Ammon's horn (tissue), 1 donor: Measurements from ENCODE around the gene APC.

Source experiments
- DNase-seq: peaks from one replicate; pipeline ENCODE4 v3.0.0-alpha.2; 2016; ENCODE audit warnings: low spot score

APC gene

DNA sequence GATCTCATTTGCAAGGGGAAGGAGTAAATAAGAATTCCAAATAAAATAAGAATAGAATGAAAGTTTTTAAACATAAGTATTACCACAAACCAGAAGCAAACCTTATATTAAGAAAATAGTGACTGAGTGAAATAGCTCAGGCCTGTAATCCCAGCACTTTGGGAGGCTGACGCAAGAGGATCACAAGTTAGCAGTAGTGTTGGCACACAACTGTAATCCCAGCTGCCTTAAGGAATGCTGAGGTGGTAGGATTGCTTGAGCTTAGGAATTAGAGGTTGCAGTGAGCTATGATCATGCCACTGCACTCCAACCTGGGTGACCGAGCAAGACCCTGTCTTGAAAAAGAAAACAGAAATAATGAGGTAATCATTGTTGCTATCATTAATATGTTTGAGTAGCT lies 47.0 kb downstream of the APC start:
- DNase-seq, result no peak

DNA sequence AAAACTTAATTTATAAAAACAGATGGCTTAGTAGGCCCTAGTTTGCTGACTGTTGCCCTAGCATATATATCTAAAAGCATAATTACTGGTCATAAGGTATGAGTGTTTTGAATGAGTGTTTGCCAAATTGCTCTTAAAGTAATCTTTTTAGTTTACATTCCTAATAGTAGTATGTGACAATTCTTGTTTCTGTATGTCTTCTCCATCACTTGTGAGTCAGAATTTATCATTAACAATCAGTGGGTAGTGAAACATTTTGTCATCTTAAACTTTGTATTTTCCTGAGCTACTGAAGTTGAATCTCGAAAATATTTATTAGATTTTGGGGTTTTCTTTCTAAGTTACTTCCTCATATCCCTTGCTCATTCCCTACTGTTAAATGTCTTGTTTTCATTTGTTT lies 49.6 kb downstream of the APC start:
- no peak for DNase-seq

DNA sequence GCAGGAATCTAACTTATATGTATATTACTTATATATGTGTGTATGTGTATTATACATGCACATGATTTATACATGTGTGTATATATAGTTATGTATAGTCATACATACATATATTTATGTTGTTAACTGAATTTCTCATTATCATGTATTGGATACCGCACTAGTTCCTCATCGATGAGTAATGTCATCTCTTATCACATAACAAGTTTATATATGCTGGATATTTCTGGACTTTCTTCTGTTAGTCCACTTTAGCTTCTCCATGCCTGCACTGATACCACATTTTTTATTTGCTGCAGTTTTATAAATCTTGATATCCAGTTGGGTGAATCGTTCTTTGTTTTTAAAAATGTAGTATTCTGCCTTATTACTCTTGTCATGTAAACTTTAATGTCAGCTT lies 50.2 kb downstream of the APC start:
- DNase-seq, result no peak

DNA sequence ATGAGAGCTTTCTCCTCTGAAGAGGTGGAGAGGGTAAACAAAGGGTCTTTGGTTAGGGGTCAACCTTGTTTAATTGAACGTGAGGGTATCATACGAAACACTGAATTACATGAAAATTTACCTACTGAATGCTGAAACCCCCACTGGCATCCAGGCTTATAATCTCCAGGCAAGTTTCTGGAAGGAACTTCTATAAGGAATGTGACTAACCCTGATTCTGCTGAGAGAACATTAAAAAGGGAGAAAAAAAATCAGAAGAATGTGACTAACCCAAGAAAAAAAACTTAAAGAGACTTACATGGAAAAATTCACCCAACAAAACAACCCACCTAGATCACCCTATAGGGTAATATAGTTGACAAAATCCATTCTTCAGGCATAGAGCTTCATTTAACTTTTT lies 55.5 kb downstream of the APC start:
- no peak for DNase-seq

DNA sequence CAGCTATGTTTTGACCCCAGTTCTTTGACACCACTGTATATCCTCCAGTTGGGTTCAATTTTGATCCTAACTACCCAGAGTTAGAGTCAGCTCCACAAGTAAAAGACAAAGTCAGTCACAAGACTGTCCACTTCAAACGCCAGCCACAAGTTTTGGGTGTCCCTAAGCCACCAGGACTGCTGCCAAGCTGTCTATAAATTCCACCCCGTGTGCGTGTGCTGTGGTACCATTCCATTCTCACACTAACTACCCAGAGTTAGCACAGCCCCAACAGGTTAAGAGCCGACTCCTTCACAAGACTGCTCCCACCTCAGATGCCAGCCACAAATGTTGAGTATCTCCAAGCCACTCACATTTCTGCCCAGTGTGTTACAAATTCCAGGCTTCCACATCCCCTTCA lies 56.7 kb downstream of the APC start:
- DNase-seq, result no peak

DNA sequence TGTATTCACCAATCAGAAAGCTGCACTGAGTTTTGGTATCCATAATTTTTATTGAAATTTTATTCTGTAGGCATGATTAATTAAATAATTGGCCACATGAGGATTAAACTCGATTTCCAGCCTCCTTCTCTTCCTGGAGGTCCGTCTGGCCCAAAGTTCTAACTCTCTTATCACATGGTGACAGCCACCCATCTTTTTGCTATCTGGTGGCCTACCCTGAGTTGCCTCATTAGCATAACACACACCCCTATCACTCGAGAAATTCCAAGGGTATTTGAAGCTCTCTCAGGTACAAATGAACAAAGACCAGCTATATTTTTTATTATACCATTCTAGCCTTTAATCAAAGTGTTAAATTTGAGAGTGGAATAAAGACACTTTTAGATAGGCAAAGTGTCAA lies 57.7 kb downstream of the APC start:
- DNase-seq, result no peak

DNA sequence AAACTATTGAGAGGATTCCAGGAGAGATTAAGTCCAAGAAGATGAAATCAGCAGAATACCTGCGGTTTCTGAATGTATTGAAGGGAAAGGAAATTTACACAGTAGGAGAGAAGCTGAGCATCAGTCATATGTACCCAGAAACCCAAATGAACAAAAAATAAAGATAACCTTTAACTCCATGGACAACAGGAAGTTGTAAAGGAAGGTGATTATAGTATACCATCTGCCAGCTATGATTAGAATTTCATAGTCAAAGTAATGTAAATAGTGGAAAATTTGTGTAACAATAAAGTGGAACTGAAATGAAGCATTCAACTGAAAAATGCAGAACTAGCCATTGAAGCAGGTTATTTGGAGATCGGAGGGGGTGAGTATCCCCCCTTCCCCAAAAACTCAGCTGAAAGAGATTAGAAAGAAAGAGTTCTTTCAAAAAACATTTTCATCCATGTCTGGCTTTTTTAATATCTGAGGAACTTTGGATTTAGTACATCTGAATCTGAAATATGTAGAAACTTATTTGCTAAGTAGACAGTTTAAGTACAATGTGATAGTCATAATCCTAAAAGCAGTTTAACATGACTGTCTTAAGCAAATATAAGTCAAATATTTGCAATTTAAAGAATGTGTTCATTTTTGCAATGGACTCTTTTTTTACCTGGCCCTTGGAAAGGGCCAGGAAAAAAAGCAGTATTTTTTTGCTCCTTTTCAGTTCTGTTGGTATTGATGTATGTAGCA lies 58.4 kb downstream of the APC start:
- DNase-seq, result no peak

DNA sequence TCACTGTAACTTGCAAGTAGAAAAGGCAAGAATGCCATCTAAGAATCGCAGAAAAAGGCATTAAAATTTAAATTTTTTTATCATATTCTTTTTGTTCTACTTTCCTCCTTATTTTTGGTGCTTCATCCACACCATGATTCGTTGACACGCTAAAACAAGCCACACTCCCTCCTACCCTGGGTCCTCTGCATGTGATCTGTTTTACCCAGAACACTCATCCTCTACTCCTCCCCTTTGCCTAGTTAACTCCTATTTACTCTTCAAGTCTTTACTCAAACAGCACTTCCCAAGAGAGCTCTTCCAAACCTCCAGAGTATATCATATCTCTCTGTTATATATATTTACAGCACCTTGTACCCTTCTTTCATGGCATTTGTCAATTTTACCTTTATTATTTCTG lies 62.0 kb downstream of the APC start:
- no peak for DNase-seq

DNA sequence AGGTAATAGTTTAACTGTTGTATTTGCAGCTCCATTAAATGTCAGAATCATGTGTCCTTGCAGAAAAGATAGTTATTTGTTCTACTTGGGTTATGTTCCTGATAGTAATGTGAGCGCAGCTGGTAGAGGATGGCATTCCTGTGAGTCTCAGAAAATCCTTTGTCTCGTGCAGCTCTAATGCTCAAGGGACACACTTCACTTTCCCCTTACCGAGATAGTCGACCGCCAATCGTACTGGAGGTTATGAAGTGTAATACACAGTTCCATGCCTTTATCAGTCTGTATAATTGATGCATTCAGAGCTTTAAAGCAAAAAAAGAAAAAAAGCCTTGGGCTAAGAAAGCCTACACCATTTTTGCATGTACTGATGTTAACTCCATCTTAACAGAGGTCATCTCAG lies 63.2 kb downstream of the APC start:
- DNase-seq, result no peak

DNA sequence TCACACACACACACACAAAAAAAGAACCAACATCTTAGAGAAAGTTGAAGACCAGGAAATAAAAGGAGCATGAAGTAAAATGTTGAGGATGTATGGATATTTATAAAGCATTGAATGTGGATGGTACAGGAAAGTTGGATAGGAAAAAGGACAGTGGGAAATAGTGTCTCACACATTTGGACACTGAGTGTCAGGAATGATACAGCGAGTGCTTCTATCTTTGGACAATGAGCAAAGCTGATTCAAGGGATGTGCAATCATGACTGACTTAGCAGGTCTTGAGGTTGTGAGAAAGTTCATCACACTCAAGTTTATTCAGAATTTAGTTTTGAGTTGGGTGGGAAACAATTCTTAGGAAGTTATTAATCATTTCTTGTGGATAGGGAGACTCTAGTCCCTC lies 73.3 kb downstream of the APC start:
- DNase-seq, result no peak

DNA sequence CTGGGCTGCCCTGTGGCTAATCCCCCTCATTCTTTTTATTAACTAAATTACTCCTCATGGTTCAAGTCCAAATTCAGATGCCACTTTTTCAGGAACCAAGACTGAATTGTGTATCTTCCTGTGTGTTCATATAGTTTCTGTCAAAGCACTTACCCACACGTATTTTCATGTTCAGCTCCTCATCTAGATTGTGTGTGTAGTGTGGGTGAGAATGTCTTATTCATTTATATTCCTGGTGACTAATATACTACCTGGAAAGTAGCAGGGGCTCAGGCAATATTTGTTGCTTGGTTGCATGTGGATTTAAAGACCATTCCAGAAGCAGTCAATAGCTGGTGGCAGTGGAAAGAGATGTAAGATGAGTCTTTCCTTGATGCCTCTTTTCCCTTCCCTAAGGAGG lies 74.9 kb downstream of the APC start:
- DNase-seq, result no peak

DNA sequence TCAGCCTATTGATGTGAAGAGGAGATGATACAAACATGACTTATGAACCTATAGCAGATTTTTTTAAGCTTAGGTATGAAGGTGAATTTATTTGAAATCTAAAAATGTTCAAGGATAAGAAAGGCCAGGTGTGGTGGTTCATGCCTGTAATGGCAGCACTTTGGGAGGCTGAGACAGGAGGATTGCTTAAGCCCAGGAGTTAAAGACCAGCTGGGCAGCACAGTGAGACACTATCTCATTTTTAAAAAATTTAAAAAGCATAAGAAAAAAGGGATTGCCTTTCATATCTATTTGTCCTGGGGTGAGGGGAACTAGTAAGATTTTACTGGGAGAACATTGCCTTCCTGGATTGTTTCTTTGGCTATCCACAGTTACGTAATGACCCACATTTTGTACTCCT lies 82.6 kb downstream of the APC start:
- no peak for DNase-seq

DNA sequence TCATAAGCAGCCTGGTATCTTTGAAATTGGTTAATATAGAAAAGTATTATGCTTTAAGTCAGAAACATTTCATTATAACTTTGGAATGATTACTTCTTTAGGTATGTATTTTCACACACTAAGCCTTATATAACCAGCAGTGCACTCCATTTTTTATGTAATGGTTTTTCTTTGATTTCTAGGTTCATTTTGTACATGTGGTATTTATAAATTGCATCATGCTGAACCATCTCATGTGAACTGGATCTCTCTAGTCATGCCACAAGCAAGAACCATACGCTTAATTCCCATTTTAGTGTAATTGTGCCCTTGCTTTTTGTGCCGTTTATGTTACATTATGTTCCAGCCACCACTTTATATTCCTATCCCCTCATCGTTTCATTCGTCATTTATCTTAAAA lies 84.8 kb downstream of the APC start:
- no peak for DNase-seq

DNA sequence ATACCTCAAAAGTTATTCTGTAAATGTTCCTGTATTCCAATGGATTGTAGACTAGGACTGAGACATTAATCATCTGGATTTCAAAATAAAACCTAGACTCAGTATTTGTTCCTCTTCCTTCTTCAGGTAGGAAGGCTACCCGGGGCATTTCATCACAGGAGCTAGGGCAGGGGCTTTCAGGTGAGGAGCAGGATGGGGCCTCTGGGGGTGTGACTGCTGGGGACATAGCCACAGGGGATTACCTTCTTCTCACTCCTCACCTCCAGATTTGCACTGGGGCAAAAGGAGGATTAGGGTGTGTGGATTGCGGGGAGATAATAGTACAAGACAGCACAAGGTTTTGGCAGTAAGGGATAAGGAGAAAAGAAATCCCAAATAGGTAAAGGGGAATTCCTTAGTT lies 85.5 kb downstream of the APC start:
- no peak for DNase-seq

DNA sequence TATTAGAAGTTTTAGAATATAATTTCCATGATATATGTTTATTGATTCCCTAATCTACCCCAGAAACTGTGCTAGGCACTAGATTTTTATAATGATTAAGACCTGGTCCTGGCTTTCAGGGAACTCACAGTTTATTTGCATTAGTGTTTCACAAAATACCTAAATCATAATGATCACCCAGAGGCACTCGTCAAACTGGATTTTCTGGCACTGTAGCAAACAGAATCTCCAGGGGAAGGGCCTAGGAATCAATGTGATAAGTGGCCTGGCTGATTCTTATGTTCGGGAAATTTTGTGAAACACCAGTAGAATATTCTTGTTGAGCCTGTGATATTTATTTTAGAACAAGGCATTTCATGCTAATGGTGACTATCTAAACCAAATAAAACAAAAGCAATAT lies 86.0 kb downstream of the APC start:
- no peak for DNase-seq

DNA sequence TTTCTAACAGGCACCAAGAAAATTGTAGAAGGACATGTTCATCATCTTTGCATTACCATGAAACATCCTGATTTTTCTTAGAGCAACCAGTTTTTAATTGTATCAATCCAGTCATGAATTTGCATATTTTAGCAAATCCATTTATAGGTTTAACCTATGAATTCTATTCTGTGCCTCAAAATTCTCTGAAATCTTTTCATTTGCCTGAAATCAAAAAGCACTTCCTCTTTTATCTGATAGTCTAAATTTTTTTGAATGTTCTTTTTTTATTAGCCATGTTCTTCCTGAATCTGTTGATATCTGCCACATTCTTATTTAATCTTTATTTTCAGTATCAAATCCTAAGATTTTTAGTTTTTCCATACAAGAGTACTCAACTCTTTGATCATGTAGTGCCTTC lies 86.5 kb downstream of the APC start:
- no peak for DNase-seq

DNA sequence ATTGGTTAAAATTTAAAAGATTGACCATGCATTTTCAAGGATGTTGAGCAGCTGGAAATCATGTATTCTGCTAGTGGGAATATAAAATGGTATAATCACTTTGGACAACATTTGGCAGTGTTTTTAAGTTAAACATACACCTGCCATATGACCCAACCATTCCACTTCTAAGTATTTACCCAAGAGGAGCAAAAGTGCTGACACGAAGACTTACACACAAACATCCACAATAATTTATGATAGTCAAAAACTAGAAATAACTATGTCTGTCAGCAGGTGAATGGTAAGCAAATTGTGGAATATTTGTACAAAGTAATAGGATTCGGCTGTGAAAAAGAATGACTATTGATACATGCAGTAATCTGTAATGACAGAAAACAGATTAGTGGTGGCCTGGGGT lies 92.7 kb downstream of the APC start:
- no peak for DNase-seq

DNA sequence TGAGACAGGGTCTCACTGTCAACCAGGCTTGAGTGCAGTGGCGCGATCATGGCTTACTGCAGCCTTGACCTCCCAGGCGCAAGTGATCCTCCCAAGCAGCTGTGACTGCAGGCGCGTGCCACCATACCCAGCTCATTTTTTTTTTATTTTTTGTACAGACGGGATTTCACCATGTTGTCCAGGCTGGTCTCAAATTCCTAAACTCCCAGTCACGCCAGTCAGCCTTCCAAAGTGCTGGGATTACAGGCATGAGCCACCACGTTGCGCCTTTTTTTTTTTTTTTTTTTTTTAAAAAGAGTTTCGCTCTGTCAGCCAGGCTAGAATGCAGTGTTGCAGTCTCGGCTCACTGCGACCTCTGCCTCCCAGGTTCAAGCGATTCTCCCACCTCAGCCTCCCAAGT lies 96.3 kb downstream of the APC start:
- DNase-seq, result no peak

DNA sequence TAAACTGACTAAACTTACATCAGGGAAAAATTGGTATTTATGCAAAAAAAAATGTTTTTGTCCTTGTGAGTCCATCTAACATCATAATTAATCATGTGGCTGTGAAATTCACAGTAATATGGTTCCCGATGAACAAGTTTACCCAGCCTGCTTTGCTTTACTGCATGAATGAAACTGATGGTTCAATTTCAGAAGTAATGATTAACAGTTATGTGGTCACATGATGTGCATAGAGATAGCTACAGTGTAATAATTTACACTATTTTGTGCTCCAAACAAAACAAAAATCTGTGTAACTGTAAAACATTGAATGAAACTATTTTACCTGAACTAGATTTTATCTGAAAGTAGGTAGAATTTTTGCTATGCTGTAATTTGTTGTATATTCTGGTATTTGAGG lies 106.8 kb downstream of the APC start:
- no peak for DNase-seq

DNA sequence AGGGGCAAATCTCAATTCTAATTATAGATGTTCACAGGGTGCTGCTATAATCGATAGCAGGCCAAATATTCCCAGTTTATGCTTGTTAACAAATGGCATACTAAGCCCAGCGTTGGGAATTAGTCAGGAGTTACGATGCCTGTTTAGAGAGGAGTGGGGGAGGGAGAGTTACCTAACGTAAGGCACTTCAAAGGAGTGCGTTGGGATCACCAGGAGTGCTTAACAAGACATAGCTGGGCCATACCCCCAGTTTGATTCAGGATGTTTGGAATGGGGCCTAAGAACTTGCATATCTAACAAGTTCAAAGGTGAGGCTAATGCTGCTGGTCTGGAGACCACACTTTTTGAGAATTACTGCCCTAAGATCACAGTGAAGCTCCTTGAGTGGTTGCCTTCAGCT lies 108.9 kb downstream of the APC start:
- no peak for DNase-seq

DNA sequence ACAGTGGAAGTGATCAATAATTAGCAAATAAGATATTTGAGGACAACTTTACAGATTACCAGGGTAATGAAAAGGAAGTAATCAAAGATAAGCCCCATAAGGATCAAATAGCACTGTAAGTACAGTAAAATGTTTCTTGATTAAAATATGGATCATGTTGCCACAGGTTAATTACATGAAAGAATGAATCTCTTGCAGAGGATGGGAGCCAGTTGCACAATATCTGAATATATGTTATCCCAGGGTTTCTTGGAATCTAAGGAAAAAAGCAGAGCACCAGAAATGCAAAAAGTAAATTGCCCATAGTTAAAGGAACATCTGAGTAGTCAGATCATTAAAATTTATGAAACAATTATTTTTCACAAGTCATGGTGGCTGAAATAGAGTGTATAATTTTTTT lies 109.6 kb downstream of the APC start:
- DNase-seq, result no peak

DNA sequence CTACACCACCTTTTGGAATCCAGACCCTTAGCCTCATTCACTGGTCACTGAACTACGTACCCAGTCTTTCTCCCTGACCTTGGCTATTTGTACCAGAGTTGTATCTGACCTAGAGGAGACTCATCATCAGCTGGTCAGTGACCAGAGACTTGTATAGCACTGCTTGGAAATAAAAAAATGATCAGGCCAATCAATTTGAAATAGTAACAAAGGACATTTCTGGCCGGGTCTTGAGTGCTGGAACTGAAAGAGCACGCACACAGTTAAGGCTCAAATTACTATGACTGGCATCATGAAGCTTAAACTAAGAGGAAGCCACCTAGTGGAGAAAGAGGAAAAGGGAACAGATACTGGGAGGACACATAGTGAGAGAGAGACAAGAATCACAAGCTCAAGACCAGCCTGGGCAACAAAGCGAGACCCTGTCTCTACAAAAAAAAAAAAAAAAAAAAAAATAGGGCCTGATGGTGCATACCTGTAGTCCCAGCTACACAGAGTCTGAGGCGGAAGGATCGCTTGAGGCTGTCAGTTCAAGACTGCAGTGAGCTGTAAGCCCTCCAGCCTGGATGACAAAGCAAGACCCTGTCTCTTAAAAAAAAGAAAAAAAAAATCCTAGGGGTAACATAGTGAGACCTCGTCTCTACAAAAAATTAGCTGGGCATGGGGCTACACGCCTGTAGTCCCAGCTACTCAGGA lies 110.6 kb downstream of the APC start:
- DNase-seq, result peak; percentile 72

DNA sequence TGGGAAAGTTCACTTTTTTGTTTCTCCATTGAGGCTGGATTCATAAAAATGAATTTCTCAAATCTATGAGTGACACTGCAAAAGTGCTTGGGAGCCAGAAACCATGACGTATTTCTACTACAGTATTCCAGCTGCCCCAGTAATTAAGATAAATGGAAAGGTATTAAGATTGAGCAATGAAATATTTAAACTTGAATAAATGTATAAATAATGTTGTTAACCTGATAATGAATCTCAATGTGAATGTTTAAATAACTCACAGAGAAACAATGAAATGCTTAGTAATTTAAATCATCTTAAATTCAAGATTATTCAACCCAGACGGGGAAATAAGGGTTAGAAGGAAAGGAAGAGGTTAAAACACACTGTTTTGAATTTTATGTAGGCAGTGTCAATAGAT lies 112.2 kb downstream of the APC start:
- DNase-seq, result no peak

DNA sequence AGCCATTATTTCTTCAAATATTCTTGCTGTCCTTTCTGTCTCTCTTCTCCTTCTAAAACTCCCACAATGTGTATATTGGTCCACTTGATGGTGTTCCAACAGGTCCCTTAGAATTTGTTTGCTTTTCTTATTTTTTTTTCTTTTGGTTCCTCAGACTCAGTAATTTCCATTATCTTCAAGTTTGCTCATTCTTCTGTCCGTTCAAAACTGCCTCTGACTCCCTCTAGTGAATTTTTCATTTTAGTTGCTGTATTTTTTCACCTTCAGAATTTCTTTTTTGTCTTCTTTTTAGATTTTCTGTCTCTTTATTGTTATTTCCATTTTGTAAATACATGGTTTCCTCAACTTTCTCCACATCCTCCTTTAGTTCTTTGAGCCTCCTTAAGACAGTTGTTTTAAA lies 117.0 kb downstream of the APC start:
- DNase-seq, result no peak
